IPS-18a (cell line): Measurements from ENCODE around the gene PLEKHA7.

Experiments
- H3K27ac ChIP-seq: one replicate; pipeline ENCODE4 v1.5.1; 2013; ENCODE audit warnings: low read length
- H3K27me3 ChIP-seq: one replicate; pipeline ENCODE4 v1.6.1; 2013; ENCODE audit warnings: mild to moderate bottlenecking, low read length; ENCODE audit not compliant: control insufficient read depth, insufficient read depth
- H3K36me3 ChIP-seq: one replicate; pipeline ENCODE4 v1.6.1; 2013; ENCODE audit warnings: low read depth, low read length; ENCODE audit not compliant: control insufficient read depth
- H3K4me1 ChIP-seq: one replicate; pipeline ENCODE4 v1.6.1; 2013; ENCODE audit warnings: low read depth, low read length; ENCODE audit not compliant: control insufficient read depth
- H3K4me3 ChIP-seq: one replicate; pipeline ENCODE4 v1.5.1; 2013; ENCODE audit warnings: low read length
- H3K9ac ChIP-seq: one replicate; pipeline ENCODE4 v1.6.1; 2013; ENCODE audit warnings: mild to moderate bottlenecking, low read length, moderate library complexity
- H3K9me3 ChIP-seq: one replicate; pipeline ENCODE4 v1.6.1; 2013; ENCODE audit warnings: low read depth, low read length; ENCODE audit not compliant: control insufficient read depth

Gene PLEKHA7

GRCh38 chr11:17020831-17021230, 6.6 kb upstream of the PLEKHA7 start:
- Histone ChIP-seq H3K4me1 (no peaks in the 10 kb centered on the region), H3K4me3 (no peak overlapping the region), H3K36me3 (no peaks in the 10 kb centered on the region), H3K9ac (no peak overlapping the region), H3K27ac (no peak overlapping the region), H3K9me3 (no peaks in the 10 kb centered on the region), H3K27me3 (peaks cover 7% of the 10 kb centered on the region)

GRCh38 chr11:17019232-17019631, 5.0 kb upstream of the PLEKHA7 start:
- no peak overlapping the region for H3K27ac ChIP-seq
- no peak overlapping the region for H3K4me3 ChIP-seq
- no peaks in the 10 kb centered on the region for H3K4me1 ChIP-seq
- no peaks in the 10 kb centered on the region for H3K9me3 ChIP-seq
- H3K36me3 ChIP-seq, result no peaks in the 10 kb centered on the region
- H3K27me3 ChIP-seq, result peaks cover 19% of the 10 kb centered on the region
- H3K9ac ChIP-seq, result no peak overlapping the region

GRCh38 chr11:17015627-17016126, 1.5 kb upstream of the PLEKHA7 start:
- Histone ChIP-seq H3K9ac (no peak overlapping the region), H3K27me3 (peaks cover 48% of the 10 kb centered on the region), H3K27ac (no peak overlapping the region), H3K9me3 (no peaks in the 10 kb centered on the region), H3K36me3 (no peaks in the 10 kb centered on the region), H3K4me1 (peaks cover 9% of the 10 kb centered on the region), H3K4me3 (peak overlapping the region; percentile 82)

- Histone ChIP-seq H3K9ac (peak overlapping the region; percentile 29), H3K27me3 (peaks cover 48% of the 10 kb centered on the region), H3K9me3 (no peaks in the 10 kb centered on the region), H3K4me1 (peaks cover 9% of the 10 kb centered on the region), H3K4me3 (peak overlapping the region; percentile 82), H3K36me3 (no peaks in the 10 kb centered on the region), H3K27ac (no peak overlapping the region)
These were observed 816 bp upstream of the PLEKHA7 start for GRCh38 chr11:17014833-17015626.

DNA sequence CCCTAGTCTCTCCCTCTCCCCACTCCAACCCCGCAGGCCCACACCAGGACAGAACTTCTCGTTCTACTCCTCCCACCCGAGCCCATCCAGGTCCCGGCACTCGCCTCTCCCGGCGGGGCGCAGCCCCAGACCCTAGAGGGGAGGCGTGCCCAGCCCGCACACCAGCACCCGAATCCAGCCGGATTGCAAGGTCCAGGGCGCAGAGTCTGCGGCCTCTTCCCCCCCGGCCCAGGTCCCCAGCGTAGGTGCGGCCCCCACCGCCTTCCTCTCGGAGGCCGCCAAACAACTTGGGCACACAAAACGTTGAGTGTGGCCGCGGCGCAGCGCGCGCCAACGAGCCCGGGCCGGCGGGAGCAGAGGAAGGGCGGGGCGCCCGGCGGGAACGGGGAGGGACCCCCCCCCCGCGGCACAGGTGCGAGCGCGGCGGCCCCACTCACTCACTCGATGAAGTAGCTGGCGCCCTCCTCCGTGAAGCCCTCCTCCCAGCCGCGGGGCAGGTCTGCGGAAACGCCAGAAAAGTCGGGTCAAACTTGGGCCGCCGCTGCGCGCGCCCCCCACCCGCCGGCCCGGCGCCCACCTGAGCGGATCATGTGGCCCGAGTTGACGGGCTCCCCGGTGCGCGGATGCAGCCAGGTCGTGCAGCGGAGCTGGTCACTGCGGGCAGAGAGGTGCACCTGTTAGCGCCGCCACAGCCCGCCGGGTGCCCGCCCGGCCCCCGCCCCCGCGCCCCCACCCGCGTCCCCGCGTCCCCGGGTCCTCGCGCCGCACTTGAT, 480 bp downstream of the PLEKHA7 start:
- Histone ChIP-seq H3K4me3 (peak overlapping the region; percentile 85), H3K27ac (no peak overlapping the region), H3K36me3 (no peaks in the 10 kb centered on the region), H3K9me3 (no peaks in the 10 kb centered on the region), H3K27me3 (peaks cover 48% of the 10 kb centered on the region), H3K9ac (peak overlapping the region; percentile 61), H3K4me1 (peaks cover 9% of the 10 kb centered on the region)

DNA sequence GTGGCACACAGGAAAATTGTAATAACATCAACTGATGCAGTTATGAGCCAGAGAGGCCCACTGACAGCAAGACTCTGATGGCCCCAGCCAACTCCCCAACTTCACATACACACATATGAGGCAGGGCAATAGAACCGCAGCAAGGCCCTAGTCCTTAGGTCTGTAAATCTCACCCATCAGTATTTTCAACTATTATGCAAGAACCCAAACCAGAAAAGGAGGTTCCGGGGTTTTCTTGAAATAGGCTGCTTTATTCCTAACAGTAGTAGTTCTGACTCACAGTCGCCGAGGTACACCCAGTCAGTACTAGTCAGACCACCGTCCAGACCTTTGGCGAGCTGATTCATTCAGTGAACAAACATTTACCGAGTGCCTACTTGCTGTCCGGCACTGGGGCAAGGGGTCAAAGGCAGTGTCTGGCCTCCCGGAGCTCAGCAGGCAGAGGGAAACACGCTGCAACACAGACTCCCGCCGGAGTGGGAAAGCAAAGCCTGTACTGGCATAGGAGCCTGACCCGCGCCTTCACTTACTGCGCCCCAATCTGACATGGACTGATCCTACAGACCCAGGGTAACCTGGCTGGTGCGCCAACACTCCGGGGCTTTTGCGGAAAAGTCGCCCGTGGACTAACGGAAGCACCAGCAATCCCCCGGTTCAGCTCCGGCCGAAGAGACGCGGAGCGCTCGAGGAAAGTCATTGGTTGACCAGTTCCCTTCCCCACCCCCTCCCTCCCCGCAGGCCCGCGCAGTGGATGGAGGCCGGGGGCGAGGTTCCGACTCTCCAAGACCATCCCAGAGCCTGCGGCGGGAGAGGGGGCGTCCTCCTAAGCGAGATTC, 1.3 kb downstream of the PLEKHA7 start:
- Histone ChIP-seq H3K4me3 (peak overlapping the region; percentile 85), H3K4me1 (peaks cover 9% of the 10 kb centered on the region), H3K27ac (no peak overlapping the region), H3K9me3 (no peaks in the 10 kb centered on the region), H3K36me3 (no peaks in the 10 kb centered on the region), H3K27me3 (peaks cover 48% of the 10 kb centered on the region), H3K9ac (peak overlapping the region; percentile 61)

- Histone ChIP-seq H3K27me3 (peaks cover 48% of the 10 kb centered on the region), H3K36me3 (no peaks in the 10 kb centered on the region), H3K4me3 (peak overlapping the region; percentile 85), H3K27ac (no peak overlapping the region), H3K9me3 (no peaks in the 10 kb centered on the region), H3K4me1 (peaks cover 9% of the 10 kb centered on the region), H3K9ac (no peak overlapping the region)
These were observed 2.0 kb downstream of the PLEKHA7 start for GRCh38 chr11:17012179-17012578.

DNA sequence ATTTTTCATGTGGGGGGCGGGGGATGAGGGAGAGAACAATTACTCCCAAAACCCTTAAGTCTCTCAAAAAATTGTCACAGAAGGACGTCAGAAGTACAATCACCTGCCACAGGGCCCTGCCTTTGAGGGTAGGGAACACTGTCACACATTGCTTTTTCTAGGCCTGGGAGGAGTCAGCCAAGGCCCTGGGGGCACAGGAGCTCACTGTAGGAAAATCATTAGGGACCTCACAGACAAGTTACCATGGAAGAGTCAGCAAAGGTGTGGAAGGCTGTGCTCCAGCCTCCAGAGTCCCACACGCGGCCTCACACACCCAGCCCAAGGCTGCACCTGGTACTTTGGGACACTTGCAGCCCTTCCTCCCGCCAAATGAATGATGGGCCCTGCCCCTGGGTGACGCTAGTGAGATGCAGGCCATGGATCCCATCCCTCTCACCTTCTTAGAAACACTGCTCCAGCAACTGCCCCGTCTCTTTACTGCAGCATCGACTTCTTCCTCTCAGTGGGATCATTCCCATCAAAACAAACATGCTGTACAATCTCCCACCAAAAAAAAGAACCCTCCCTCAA, 3.3 kb downstream of the PLEKHA7 start:
- Histone ChIP-seq H3K9ac (no peak overlapping the region), H3K4me3 (no peak overlapping the region), H3K36me3 (no peaks in the 10 kb centered on the region), H3K9me3 (no peaks in the 10 kb centered on the region), H3K27me3 (peaks cover 42% of the 10 kb centered on the region), H3K4me1 (peaks cover 9% of the 10 kb centered on the region), H3K27ac (no peak overlapping the region)

DNA sequence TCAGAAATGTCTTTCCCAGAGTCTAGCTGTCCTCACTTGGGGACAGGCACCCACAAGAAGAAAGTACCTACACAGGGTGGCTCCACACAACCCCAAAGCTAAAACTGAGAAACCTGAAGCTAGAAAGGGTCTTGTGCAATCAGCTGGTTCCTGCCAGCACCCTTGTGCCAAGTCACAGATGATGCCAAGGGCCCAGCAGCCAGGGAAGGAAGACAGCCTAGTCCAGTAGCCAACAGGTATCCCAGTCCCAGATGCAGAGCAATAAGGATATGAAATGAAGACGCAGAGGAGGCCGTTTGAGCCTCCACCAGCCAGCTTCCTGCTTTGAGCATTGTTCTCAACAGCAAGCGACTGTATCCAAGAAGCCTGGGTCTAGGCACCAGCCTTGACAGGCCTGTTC, 6.1 kb downstream of the PLEKHA7 start:
- no peak overlapping the region for H3K27ac ChIP-seq
- peaks cover 9% of the 10 kb centered on the region for H3K4me1 ChIP-seq
- H3K9me3 ChIP-seq, result no peaks in the 10 kb centered on the region
- no peak overlapping the region for H3K4me3 ChIP-seq
- H3K36me3 ChIP-seq, result no peaks in the 10 kb centered on the region
- no peak overlapping the region for H3K9ac ChIP-seq
- peaks cover 21% of the 10 kb centered on the region for H3K27me3 ChIP-seq

DNA sequence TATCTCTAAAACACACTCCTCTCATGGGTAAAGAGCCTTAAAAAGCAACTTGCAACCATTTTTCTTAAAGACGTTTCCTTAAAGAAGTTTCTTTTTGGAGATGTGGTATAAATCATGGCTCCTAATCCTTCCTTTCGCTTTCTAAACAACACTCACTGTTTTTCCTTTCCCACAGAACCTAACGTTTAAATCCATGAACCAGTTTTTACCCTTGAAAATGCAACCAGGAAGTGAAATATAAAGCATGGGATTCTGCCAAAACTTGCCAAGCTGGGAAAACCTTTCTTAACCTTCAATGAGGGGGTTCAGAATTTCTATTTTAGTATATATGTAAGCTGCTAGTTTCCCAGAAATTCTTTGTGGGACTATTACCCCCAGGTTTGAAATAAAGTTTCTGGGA, 8.6 kb downstream of the PLEKHA7 start:
- H3K4me3 ChIP-seq, result no peak overlapping the region
- no peak overlapping the region for H3K9ac ChIP-seq
- H3K27me3 ChIP-seq, result no peaks in the 10 kb centered on the region
- H3K36me3 ChIP-seq, result no peaks in the 10 kb centered on the region
- H3K9me3 ChIP-seq, result no peaks in the 10 kb centered on the region
- no peaks in the 10 kb centered on the region for H3K4me1 ChIP-seq
- H3K27ac ChIP-seq, result no peak overlapping the region
